B cell (primary cell): ENCODE measurements around the gene BDH1. TPM values are rescaled to one million over a fixed set of nuclear protein-coding genes. Genes with fewer than 3 reads are reported as not detected.

Source experiments
- ATAC-seq: fragments of 200-7000 bp; cut with Tn5 transposase; one replicate; pipeline ENCODE4 v1.10.0; 2021; ENCODE audit warnings: low read depth, mild to moderate bottlenecking, moderate number of reproducible peaks, moderate library complexity
- CTCF ChIA-PET: fragments of 350-600 bp; sonication (Branson Sonifier 250); formaldehyde crosslinking; loops from one replicate; lab custom pipeline; 2021; ENCODE audit warnings: antibody characterized with exemption, inconsistent platforms; lab: Charles Lee
- POLR2A ChIA-PET: fragments of 350-600 bp; sonication (Branson Sonifier 250); formaldehyde crosslinking; loops from one replicate; lab custom pipeline; 2021; ENCODE audit warnings: antibody characterized with exemption; lab: Charles Lee
- DNase-seq: peaks from one replicate; pipeline ENCODE4 v3.0.0; 2013
- H2AFZ ChIP-seq: 2 replicates; pipeline ENCODE4 v1.6.1; 2012; ENCODE audit warnings: mild to moderate bottlenecking, low read depth, low read length; ENCODE audit not compliant: insufficient read depth, poor library complexity, severe bottlenecking
- H3K27ac ChIP-seq, 2 donors: 1 replicate in 1 of 2; 2 replicates in 1 of 2; pipeline ENCODE4 v1.5.1; 2012 to 2013; ENCODE audit warnings: low read length in 2 of 2, mild to moderate bottlenecking in 2 of 2, moderate library complexity in 1 of 2
- H3K27me3 ChIP-seq, 4 experiments: fragments of 200-600 bp in 1 of 4; sonication (generic) in 1 of 4; replicated peaks in 1 of 4; 1 replicate in 2 of 4; 2 replicates in 2 of 4; pipeline versions ENCODE4 v1.6.1 to v1.7.0; 2013 to 2016; ENCODE audit warnings: low read length in 3 of 4, mild to moderate bottlenecking in 2 of 4, mixed read lengths in 1 of 4, moderate library complexity in 1 of 4; ENCODE audit not compliant: insufficient read depth in 4 of 4, control insufficient read depth in 3 of 4; ENCODE audit errors: control extremely low read depth in 1 of 4
- H3K36me3 ChIP-seq, 2 experiments: replicated peaks in 1 of 2; 1 replicate in 1 of 2; 2 replicates in 1 of 2; pipeline versions ENCODE4 v1.6.1 to v1.7.1; 2013; ENCODE audit warnings: low read length in 1 of 2; ENCODE audit not compliant: insufficient read depth in 2 of 2, control insufficient read depth in 1 of 2; ENCODE audit errors: control extremely low read depth in 1 of 2, extremely low read depth in 1 of 2
- H3K4me1 ChIP-seq, 2 donors: fragments of 200-600 bp in 1 of 2; sonication (generic) in 1 of 2; 1 replicate in 1 of 2; 2 replicates in 1 of 2; pipeline versions ENCODE4 v1.5.1 to v1.6.1; 2013 to 2017; ENCODE audit warnings: low read length in 2 of 2; ENCODE audit not compliant: control insufficient read depth in 2 of 2, insufficient read depth in 2 of 2
- H3K4me2 ChIP-seq: replicated peaks from 2 replicates; pipeline ENCODE3; 2012; ENCODE audit warnings: mild to moderate bottlenecking, low read depth, low read length; ENCODE audit not compliant: poor library complexity, severe bottlenecking
- H3K4me3 ChIP-seq, 5 experiments: fragments of 200-600 bp in 1 of 5; sonication (generic) in 1 of 5; 1 replicate in 3 of 5; 2 replicates in 2 of 5; pipeline versions ENCODE4 v1.5.1 to v1.7.0; 2011 to 2016; ENCODE audit warnings: low read length in 4 of 5, mild to moderate bottlenecking in 4 of 5, low read depth in 2 of 5, control low read depth in 1 of 5, moderate library complexity in 1 of 5; ENCODE audit not compliant: insufficient read depth in 1 of 5; ENCODE audit errors: control extremely low read depth in 1 of 5, extremely low read depth in 1 of 5
- H3K79me2 ChIP-seq: fragments of 200-600 bp; sonication (generic); one replicate; pipeline ENCODE4 v1.6.0; 2016; ENCODE audit warnings: low read length; ENCODE audit not compliant: control insufficient read depth, insufficient read depth
- H3K9ac ChIP-seq: fragments of 200-600 bp; sonication (generic); 2 replicates; pipeline ENCODE4 v1.6.1; 2017; ENCODE audit warnings: mild to moderate bottlenecking, low read length, moderate library complexity
- H3K9me3 ChIP-seq, 3 donors: one replicate each; pipeline versions ENCODE4 v1.6.1 to v1.7.1; 2013; ENCODE audit warnings: low read length in 2 of 3; ENCODE audit not compliant: control insufficient read depth in 2 of 3, insufficient read depth in 1 of 3; ENCODE audit errors: control extremely low read depth in 1 of 3
- H4K20me1 ChIP-seq: 2 replicates; pipeline ENCODE4 v1.6.0; 2012; ENCODE audit warnings: mild to moderate bottlenecking, low read length; ENCODE audit not compliant: insufficient read depth, control insufficient read depth, poor library complexity, severe bottlenecking
- H3K27ac Mint-ChIP-seq: one replicate; pipeline ENCODE4 v1.8.0; 2021; ENCODE audit warnings: mixed read lengths
- H3K27me3 Mint-ChIP-seq: one replicate; pipeline ENCODE4 v1.8.0; 2021; ENCODE audit warnings: mixed read lengths
- H3K4me1 Mint-ChIP-seq: one replicate; pipeline ENCODE4 v1.8.0; 2021; ENCODE audit warnings: mixed read lengths
- H3K4me3 Mint-ChIP-seq: one replicate; pipeline ENCODE4 v1.8.0; 2021; ENCODE audit warnings: mixed read lengths
- H3K9me3 Mint-ChIP-seq: one replicate; pipeline ENCODE4 v1.8.0; 2022; ENCODE audit warnings: mixed read lengths; ENCODE audit not compliant: insufficient read depth
- EZH2 ChIP-seq: IDR thresholded peaks from 2 replicates; pipeline ENCODE4 v1.6.1; 2012; ENCODE audit warnings: borderline replicate concordance, low read depth, mild to moderate bottlenecking, moderate library complexity, low read length; ENCODE audit not compliant: insufficient read depth, poor library complexity, severe bottlenecking
- WGBS: methylation state at CpG from one replicate; pipeline ENCODE4 v1.1.5; 2013; ENCODE audit warnings: missing lambda C conversion rate; ENCODE audit not compliant: insufficient coverage; 5-methylcytosine and 5-hydroxymethylcytosine counted together
- intact Hi-C: fragments of 100-400 bp; cut with micrococcal nuclease; formaldehyde crosslinking; loops from one replicate; pipeline ENCODE4 v1.10.0; 2022
- polyA plus RNA-seq: library from polyadenylated mRNA; depleted of rRNA; stranded (reverse); fragments of >200 nt; gene quantifications from 2 replicates; pipeline ENCODE4 v1.2.3, GENCODE V29; 2012
- total RNA-seq, 2 donors: library from RNA; stranded (reverse); fragments of 120-200 nt in 1 of 2; gene quantifications; 1 replicate in 1 of 2; 2 replicates in 1 of 2; pipeline versions ENCODE4 v1.2.3 to v1.2.4, GENCODE V29; 2013 to 2022
- TF ChIP-seq, protein P1 (sequence below): fragments of 200-600 bp; IDR thresholded peaks from one replicate; pipeline ENCODE4 v1.8.0; 2022; ENCODE audit warnings: antibody characterized with exemption, mild to moderate bottlenecking

The BDH1 gene
- total and polyA plus RNA-seq, 2 donors (not counting 1 experiment from before 2014, with no cell fraction given), result 21.1 to 59.3 TPM

GRCh38 chr3:197578376-197578775 lies 22.6 kb upstream of the BDH1 start:
- no peaks in the 10 kb centered on the region for H3K9me3 ChIP-seq
- Mint-ChIP-seq H3K27me3 (peaks cover 7% of the 10 kb centered on the region), H3K4me3 (no peak overlapping the region), H3K4me1 (no peaks in the 10 kb centered on the region), H3K9me3 (no peaks in the 10 kb centered on the region), H3K27ac (no peak overlapping the region)
- H3K27me3 ChIP-seq, result peaks cover 0 to 2% (median 0%) of the 10 kb centered on the region in 4 experiments
- H3K79me2 ChIP-seq, result no peaks in the 10 kb centered on the region
- DNase-seq (no peak), ATAC-seq (no peak)
- H3K36me3 ChIP-seq, result no peaks in the 10 kb centered on the region
- no peaks in the 10 kb centered on the region for H4K20me1 ChIP-seq
- intact Hi-C loops, result no loop called here
- ChIA-PET CTCF (no interaction called here), POLR2A (no interaction called here)
- TF ChIP-seq, protein P1, sequence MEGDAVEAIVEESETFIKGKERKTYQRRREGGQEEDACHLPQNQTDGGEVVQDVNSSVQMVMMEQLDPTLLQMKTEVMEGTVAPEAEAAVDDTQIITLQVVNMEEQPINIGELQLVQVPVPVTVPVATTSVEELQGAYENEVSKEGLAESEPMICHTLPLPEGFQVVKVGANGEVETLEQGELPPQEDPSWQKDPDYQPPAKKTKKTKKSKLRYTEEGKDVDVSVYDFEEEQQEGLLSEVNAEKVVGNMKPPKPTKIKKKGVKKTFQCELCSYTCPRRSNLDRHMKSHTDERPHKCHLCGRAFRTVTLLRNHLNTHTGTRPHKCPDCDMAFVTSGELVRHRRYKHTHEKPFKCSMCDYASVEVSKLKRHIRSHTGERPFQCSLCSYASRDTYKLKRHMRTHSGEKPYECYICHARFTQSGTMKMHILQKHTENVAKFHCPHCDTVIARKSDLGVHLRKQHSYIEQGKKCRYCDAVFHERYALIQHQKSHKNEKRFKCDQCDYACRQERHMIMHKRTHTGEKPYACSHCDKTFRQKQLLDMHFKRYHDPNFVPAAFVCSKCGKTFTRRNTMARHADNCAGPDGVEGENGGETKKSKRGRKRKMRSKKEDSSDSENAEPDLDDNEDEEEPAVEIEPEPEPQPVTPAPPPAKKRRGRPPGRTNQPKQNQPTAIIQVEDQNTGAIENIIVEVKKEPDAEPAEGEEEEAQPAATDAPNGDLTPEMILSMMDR, result no peak
- TF ChIP-seq EZH2, result no peak
- no peak overlapping the region for H2AFZ ChIP-seq
- H3K4me1 ChIP-seq, result no peaks in the 10 kb centered on the region
- 62% methylated on average over 5 of the region's 6 CpGs for WGBS
- no peak overlapping the region for H3K9ac ChIP-seq
- no peak overlapping the region for H3K4me3 ChIP-seq
- H3K27ac ChIP-seq, result no peak overlapping the region
- no peak overlapping the region for H3K4me2 ChIP-seq

GRCh38 chr3:197577366-197578074 lies 21.8 kb upstream of the BDH1 start:
- H3K27me3 ChIP-seq, result peaks cover 0 to 2% (median 0%) of the 10 kb centered on the region in 4 experiments
- peaks cover 7% of the 10 kb centered on the region for H3K27me3 Mint-ChIP-seq
- CTCF ChIA-PET, result interaction anchor here (0.5 to 0.8 kb wide), 2 partner anchors 22 to 1505 kb away, joined by 3 read pairs; no protein-coding TSS in a partner anchor

More at GRCh38 chr3:197577366-197578074, 21.8 kb upstream of the BDH1 start:
- no peak overlapping the region for H2AFZ ChIP-seq
- DNase-seq (no peak), ATAC-seq (no peak)
- no peak overlapping the region for H3K9ac ChIP-seq
- intact Hi-C loops, result no loop called here
- H3K4me1 ChIP-seq, result no peaks in the 10 kb centered on the region
- Mint-ChIP-seq H3K4me1 (no peaks in the 10 kb centered on the region), H3K9me3 (no peaks in the 10 kb centered on the region), H3K27ac (no peak overlapping the region), H3K4me3 (no peak overlapping the region)
- no peak overlapping the region for H3K4me3 ChIP-seq
- H3K9me3 ChIP-seq, result no peaks in the 10 kb centered on the region
- H3K27ac ChIP-seq, result no peak overlapping the region
- no peaks in the 10 kb centered on the region for H4K20me1 ChIP-seq
- no peak for TF ChIP-seq EZH2
- TF ChIP-seq, protein P1, result no peak
- 93% methylated on average over 13 of the region's 13 CpGs for WGBS
- POLR2A ChIA-PET, result no interaction called here
- no peaks in the 10 kb centered on the region for H3K36me3 ChIP-seq
- no peak overlapping the region for H3K4me2 ChIP-seq
- no peaks in the 10 kb centered on the region for H3K79me2 ChIP-seq
